Pancreas (tissue), 10 donors: Measurements from ENCODE around the gene CDH11. TPM values are rescaled to one million over a fixed set of nuclear protein-coding genes. Genes with fewer than 3 reads are reported as not detected.
A peak's percentile ranks its signal among the peaks of the same experiment; 100 is the strongest.

ENCODE experiments used
- ATAC-seq, 4 donors: fragments of 200-7000 bp; cut with Tn5 transposase; one replicate each; pipeline versions ENCODE4 v1.8.0 to v1.9.1; 2020; ENCODE audit warnings: mild to moderate bottlenecking in 4 of 4, moderate library complexity in 4 of 4
- DNase-seq, 6 donors: peaks; one replicate each; pipeline ENCODE4 v3.0.0-alpha.2; 2020
- FAIRE-seq: peaks from 2 replicates; lab custom pipeline; 2012; peaks lifted over from hg19 to GRCh38; lab: Jason Lieb, UNC
- H3K27ac ChIP-seq, 4 donors: fragments of 200-600 bp; sonication (generic); 1 replicate in 3 of 4; 2 replicates in 1 of 4; pipeline versions ENCODE4 v1.5.0 to v1.8.0; 2020
- H3K27me3 ChIP-seq, 4 donors: fragments of 200-600 bp; one replicate each; pipeline ENCODE4 v1.8.0; 2021
- H3K36me3 ChIP-seq, 3 donors: fragments of 200-600 bp; sonication (generic) in 1 of 3; one replicate each; pipeline versions ENCODE4 v1.5.0 to v1.8.0; 2020 to 2021
- H3K4me1 ChIP-seq, 3 donors: fragments of 200-600 bp; one replicate each; pipeline ENCODE4 v1.8.0; 2021
- H3K4me3 ChIP-seq, 4 donors: fragments of 200-600 bp; sonication (generic) in 2 of 4; one replicate each; pipeline versions ENCODE4 v1.5.0 to v1.8.0; 2020 to 2021
- H3K9me3 ChIP-seq, 4 donors: fragments of 200-600 bp; one replicate each; pipeline ENCODE4 v1.8.0; 2021
- WGBS, 2 donors: extraction: QIAGEN DNeasy Blood & Tissue Kit; methylation state at CpG; one replicate each; pipeline ENCODE4 v1.1.7; 2013; 5-methylcytosine and 5-hydroxymethylcytosine counted together
- intact Hi-C, 3 donors: fragments of 100-400 bp; cut with DNase I; formaldehyde crosslinking; loops; one replicate each; pipeline versions ENCODE4 v1.11.1 to v1.14.2; 2022
- polyA plus RNA-seq, 2 donors: library from polyadenylated mRNA; stranded (reverse); fragments of 200-250 nt; gene quantifications; one replicate each; pipeline ENCODE4 v1.2.3, GENCODE V29; 2013
- total RNA-seq, 6 donors: library from RNA; stranded (reverse); fragmentation: NEBNext Ultra II Directional in 4 of 6; extraction: Animal tissue kit (Norgen Biotek cat#: 25700) in 4 of 6; gene quantifications; one replicate each; pipeline versions ENCODE4 v1.2.1 to v1.2.4, GENCODE V29; 2021 to 2023
- TF ChIP-seq, protein P1 (sequence below), 4 donors: fragments of 200-600 bp; sonication (generic) in 3 of 4; IDR thresholded peaks; one replicate each; pipeline versions ENCODE4 v1.5.0 to v1.8.0; 2021; ENCODE audit warnings: antibody characterized with exemption in 4 of 4
- donor health status: healthy with polysubstance abuse.
- donor health status: DM: no; HTN: no; CAD: no; lungs with moderate emphysema.
- donor health status: DM: no; HTN: no; CAD: no.
- donor health status: control.
- donor health status: control.
- donor health status: Bipolar disorder and iron deficiency.
- donor health status: DM: yes; HTN: yes; CAD: no.
- donor health status: DM: no; HTN: no; CAD: no.
- donor health status: DM: no; HTN: no; CAD: no.
- donor health status: DM: yes; HTN: yes; CAD: no.

CDH11 gene
- total and polyA plus RNA-seq, 8 donors = 0.38 to 49.6 (median 1.8) TPM

- ATAC-seq = peak in 2 of 4 donors; percentile 46 to 66
- TF ChIP-seq, protein P1, sequence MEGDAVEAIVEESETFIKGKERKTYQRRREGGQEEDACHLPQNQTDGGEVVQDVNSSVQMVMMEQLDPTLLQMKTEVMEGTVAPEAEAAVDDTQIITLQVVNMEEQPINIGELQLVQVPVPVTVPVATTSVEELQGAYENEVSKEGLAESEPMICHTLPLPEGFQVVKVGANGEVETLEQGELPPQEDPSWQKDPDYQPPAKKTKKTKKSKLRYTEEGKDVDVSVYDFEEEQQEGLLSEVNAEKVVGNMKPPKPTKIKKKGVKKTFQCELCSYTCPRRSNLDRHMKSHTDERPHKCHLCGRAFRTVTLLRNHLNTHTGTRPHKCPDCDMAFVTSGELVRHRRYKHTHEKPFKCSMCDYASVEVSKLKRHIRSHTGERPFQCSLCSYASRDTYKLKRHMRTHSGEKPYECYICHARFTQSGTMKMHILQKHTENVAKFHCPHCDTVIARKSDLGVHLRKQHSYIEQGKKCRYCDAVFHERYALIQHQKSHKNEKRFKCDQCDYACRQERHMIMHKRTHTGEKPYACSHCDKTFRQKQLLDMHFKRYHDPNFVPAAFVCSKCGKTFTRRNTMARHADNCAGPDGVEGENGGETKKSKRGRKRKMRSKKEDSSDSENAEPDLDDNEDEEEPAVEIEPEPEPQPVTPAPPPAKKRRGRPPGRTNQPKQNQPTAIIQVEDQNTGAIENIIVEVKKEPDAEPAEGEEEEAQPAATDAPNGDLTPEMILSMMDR (IDR thresholded peaks at IDR 0.05) = no peak
- FAIRE-seq = no peak
- H3K27ac ChIP-seq = no peak overlapping the region
- H3K36me3 ChIP-seq = no peaks in the 10 kb centered on the region
- no peaks in the 10 kb centered on the region for H3K4me1 ChIP-seq
- peaks cover 0 to 4% (median 2%) of the 10 kb centered on the region in 4 donors for H3K27me3 ChIP-seq
- WGBS, 2 donors = 54 to 69% methylated on average over 6 of the region's 6 CpGs
- DNase-seq = peak in 3 of 6 donors; percentile 8 to 21 (median 14)
- H3K9me3 ChIP-seq = no peaks in the 10 kb centered on the region
- intact Hi-C loops = no loop called here
- H3K4me3 ChIP-seq = no peak overlapping the region
Measured at GRCh38 chr16:64910356-64910755, 211.5 kb downstream of the CDH11 start.

DNA sequence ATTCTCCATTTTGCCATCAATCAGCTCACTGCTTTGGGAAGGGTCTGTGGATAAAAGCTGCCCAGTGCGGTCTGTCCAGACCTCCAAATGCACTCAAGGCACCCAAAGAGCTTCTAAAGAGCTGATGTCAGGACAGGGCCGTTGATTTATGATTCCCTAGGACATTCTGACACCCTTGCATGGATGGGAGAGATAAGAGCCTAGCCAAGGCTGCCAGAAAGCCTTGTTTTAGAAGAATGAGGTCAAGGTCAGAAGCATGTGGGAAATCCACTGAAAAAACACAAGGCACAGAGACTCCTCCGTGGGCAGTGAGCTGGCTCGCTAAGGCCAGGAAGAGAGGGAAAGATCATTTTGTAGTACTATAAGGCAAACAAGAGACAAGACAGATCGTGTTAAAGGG is 214.0 kb downstream of the CDH11 start:
- TF ChIP-seq, protein P1 (IDR thresholded peaks at IDR 0.05) = no peak
- H3K4me3 ChIP-seq = no peak overlapping the region
- H3K27me3 ChIP-seq = peaks cover 0 to 4% (median 2%) of the 10 kb centered on the region in 4 donors
- no peak overlapping the region for H3K27ac ChIP-seq
- no peak for DNase-seq
- H3K4me1 ChIP-seq = no peaks in the 10 kb centered on the region
- no peaks in the 10 kb centered on the region for H3K36me3 ChIP-seq
- 23 to 30% methylated on average over 5 of the region's 5 CpGs for WGBS, 2 donors
- intact Hi-C loops = no loop called here
- no peak for FAIRE-seq
- no peaks in the 10 kb centered on the region for H3K9me3 ChIP-seq
- ATAC-seq = no peak

- H3K27me3 ChIP-seq = no peaks in the 10 kb centered on the region
- no peaks in the 10 kb centered on the region for H3K9me3 ChIP-seq
- H3K36me3 ChIP-seq = no peaks in the 10 kb centered on the region
- DNase-seq (no peak), ATAC-seq (no peak), FAIRE-seq (no peak)
- WGBS, 2 donors = 43 to 57% methylated on average over 3 of the region's 3 CpGs
- H3K4me1 ChIP-seq = no peaks in the 10 kb centered on the region
- intact Hi-C loops = no loop called here
- TF ChIP-seq, protein P1 (IDR thresholded peaks at IDR 0.05) = no peak
- H3K4me3 ChIP-seq = no peak overlapping the region
- no peak overlapping the region for H3K27ac ChIP-seq
Measured at GRCh38 chr16:64903770-64904169, 218.1 kb downstream of the CDH11 start.

DNA sequence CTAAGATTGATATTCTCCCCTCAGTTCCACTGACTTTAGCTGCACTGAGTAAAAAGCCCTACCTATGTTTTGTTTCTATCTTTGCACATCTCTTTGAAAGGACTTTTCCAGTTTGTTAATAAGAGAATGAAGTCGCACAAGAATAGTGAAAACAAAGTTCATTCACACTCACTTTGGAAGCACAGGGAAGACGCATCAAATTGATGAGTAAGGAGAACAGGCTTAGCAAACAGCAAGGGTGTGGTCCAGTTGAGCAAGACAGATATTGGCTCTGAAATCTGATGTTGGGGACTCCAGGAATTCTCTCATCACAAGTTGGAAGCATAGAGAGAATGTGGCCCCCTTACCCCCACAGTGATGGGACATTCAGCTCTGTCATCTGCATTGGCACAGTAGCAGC is 221.3 kb downstream of the CDH11 start:
- intact Hi-C loops = no loop called here
- FAIRE-seq = no peak
- no peak for DNase-seq

GRCh38 chr16:64900019-64900418 is 221.8 kb downstream of the CDH11 start:
- intact Hi-C loops = no loop called here
- no peak overlapping the region for H3K4me3 ChIP-seq
- no peak overlapping the region for H3K27ac ChIP-seq
- H3K27me3 ChIP-seq = no peaks in the 10 kb centered on the region
- FAIRE-seq = no peak
- no peaks in the 10 kb centered on the region for H3K9me3 ChIP-seq
- TF ChIP-seq, protein P1 (IDR thresholded peaks at IDR 0.05) = no peak
- H3K4me1 ChIP-seq = no peaks in the 10 kb centered on the region
- H3K36me3 ChIP-seq = no peaks in the 10 kb centered on the region
- no peak for DNase-seq
- ATAC-seq = no peak
- 50 to 52% methylated on average over 2 of the region's 2 CpGs for WGBS, 2 donors

More for the DNA sequence above, 221.3 kb downstream of the CDH11 start:
- H3K9me3 ChIP-seq = no peaks in the 10 kb centered on the region
- H3K36me3 ChIP-seq = no peaks in the 10 kb centered on the region
- no peak overlapping the region for H3K27ac ChIP-seq
- no peak overlapping the region for H3K4me3 ChIP-seq
- 56 to 64% methylated on average over 2 of the region's 2 CpGs for WGBS, 2 donors
- H3K4me1 ChIP-seq = no peaks in the 10 kb centered on the region
- ATAC-seq = no peak
- H3K27me3 ChIP-seq = no peaks in the 10 kb centered on the region
- TF ChIP-seq, protein P1 (IDR thresholded peaks at IDR 0.05) = no peak
